Measurements from ENCODE around the gene ARFRP1.
"Not testable (repeated sequence)": the region's sequence is repeated elsewhere in the genome, so short reads cannot be mapped to it uniquely, and the experiment has no call there.

Gene ARFRP1

DNA sequence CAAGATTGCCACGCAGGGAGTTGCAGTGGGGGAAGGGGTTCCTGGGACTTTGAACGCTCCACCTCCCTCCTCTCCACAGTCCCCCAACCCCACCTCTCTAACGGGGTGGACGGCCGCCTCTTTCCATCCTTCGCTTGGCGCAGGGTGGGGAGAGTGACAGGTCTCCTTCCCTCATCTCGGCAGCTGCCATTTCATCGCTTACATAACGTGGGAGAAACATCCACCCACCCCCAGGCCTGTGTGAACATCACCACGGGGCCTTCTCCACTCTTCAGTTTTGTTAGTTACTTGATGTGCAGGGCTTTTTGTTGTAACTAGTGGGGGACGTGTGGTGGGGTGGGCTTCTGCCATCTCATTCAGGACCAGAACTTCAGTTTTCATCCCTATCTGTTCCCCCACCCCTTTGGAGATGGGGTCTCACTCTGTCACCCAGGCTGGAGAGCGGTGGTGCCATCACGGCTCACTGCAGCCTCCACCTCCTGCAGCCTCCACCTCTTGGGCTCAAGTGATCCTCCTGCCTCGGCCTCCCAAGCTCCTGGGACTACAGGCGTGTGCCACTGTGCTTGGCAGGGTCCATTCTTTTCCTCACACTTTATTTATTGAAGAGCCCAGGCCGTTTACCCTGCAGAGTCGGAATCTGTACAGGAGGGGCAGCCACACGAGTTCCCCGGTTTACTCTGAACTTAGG is 32.0 kb downstream of the ARFRP1 start:
- DNase-seq (ENCODE audit: low read depth): no peak

DNA sequence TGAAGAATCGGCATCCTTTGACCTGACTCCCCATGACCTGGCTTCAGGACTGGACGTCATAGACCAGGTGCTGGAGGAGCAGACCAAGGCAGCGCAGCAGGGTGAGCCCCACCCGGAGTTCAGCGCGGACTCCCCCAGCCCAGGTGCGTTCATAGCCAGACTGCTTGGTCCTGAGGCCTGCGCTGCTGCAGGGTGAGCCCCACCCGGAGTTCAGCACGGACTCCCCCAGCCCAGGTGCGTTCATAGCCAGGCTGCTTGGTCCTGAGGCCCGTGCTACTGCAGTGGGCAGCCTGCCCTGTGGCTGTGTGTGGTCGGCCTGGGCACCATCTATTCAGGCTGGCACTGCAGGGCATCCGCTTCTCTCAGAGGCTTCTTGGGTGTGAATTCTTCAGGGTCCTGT is 33.8 kb downstream of the ARFRP1 start:
- DNase-seq (ENCODE audit: low read depth): no peak

DNA sequence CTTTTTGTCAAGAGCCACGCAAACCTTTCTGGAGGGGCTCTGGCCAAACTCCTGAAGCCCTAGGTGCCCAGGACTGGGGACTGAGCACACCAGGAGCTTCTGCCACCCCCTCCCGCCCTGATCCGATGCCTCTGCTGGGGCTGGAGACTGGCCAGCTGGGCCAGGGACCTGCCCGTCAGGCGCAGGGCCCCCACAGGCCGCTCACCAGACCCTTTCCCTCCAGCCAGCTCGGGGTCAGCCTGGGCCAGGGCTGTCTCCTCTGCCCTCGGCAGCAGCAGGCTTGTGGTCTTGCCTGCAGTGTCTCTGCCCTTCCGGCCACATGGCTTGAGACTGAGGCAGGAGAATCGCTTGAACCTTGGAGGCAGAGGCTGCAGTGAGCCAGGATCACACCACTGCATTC is 35.1 kb downstream of the ARFRP1 start:
- no peak for DNase-seq (ENCODE audit: low read depth)

DNA sequence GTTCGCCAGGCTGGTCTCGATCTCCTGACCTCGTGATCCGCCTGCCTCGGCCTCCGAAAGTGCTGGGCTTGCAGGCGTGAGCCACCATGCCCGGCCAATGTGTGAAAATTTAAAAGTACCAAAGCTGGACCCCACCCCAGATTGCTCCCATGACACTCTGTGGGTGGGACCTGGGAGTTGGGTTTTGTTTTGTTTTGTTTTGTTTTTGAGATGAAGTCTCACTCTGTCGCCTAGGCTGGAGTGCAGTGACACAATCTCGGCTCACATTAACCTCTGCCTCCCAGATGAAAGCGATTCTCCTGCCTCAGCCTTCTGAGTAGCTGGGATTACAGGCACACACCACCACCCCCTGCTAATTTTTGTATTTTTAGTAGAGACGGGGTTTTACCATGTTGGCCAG is 36.1 kb downstream of the ARFRP1 start:
- DNase-seq (ENCODE audit: low read depth): not testable (repeated sequence)

DNA sequence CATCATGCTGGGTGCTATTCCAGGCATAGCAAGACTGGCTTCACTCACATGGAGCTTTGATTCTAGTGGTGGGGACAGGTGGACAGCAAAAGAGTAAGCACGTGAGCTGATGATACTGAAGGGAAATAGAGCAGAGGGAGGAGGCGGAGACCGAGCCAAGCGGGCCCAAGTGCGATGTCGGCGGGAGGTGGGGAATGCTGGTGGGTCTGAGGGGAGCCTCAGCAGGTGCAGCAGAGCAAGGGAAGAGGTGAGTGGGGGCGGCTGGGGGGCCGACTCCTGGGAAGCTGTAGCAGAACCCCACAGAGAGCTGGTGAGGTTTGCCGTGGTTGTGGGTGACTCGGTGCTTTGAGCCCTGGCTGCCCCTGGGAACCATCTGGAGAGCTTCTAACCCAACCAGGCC is 39.4 kb downstream of the ARFRP1 start:
- no peak for DNase-seq (ENCODE audit: low read depth)

DNA sequence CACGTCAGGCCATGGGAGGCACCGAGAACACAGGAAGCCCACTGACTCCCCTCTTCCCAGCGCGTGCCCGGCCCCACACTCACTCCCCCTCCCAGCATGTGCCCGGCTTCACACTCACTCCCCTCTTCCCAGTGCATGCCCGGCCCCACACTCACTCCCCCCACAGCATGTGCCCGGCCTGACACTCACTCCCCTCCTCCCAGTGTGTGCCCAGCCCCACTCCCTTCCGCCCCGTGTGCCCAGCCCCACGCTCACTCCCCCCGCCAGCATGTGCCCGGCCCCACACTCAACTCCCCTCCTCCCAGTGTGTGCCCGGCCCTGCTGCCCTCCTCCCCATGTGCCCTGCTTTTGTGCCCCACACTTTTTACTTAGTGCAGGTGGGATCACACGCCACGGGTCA is 39.9 kb downstream of the ARFRP1 start:
- no peak for DNase-seq (ENCODE audit: low read depth)

DNA sequence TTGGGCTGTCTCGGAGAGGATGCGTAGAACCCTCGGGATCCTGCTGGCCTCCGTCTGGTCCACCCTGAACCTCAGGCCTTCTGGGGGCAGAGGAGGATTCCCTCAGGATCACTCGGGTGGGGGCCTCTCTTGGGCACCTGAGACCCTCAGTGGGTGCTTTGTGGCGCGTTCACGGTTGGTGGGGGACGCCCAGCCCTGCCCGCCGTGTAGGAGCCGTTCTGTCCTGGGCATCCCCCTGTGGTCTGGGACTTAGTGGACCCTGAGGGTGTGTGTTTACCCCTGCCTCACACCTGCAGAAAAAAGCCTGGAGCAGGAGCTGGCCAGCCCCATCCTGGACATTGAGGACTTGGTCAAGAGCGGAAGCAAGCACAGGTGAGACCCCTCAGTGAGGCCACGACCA is 42.1 kb downstream of the ARFRP1 start:
- no peak for DNase-seq (ENCODE audit: low read depth)

DNA sequence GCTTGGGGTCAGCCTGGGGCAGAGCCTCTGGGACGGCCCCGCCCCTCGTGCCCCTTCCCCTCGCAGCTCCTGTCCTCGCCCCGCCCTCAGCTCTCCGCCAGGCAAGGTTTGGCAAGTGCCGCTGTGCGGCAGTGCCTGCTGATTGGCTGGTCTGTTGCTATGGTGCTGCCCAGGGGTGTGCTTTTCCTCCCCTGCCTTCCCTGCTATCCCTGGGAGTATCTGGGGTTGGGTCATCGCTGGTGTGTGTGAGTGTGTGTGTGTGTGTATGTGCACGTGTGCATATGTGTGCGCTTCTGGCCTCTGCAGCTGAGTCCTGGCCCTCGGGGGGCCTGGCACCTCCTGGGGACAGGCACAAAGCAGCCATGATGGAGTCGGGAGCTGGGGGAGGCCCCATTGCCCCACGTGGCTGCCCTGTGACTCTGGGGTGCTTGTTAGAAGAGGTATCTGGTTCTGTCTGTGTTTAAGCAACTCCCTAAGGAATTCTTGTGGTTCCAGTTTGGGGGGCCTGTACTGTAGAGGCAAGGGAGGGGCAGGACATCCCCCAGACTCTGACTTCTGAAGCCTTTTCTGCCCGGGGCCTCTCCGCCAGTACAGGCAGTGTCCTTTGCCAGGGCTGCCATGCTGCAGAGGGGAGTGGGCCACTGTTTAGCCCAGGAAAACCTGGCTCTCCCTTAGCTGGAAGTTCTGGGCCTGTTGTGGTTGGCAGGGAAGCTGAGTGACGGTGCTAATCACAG is 42.7 kb downstream of the ARFRP1 start:
- no peak for DNase-seq (ENCODE audit: low read depth)

DNA sequence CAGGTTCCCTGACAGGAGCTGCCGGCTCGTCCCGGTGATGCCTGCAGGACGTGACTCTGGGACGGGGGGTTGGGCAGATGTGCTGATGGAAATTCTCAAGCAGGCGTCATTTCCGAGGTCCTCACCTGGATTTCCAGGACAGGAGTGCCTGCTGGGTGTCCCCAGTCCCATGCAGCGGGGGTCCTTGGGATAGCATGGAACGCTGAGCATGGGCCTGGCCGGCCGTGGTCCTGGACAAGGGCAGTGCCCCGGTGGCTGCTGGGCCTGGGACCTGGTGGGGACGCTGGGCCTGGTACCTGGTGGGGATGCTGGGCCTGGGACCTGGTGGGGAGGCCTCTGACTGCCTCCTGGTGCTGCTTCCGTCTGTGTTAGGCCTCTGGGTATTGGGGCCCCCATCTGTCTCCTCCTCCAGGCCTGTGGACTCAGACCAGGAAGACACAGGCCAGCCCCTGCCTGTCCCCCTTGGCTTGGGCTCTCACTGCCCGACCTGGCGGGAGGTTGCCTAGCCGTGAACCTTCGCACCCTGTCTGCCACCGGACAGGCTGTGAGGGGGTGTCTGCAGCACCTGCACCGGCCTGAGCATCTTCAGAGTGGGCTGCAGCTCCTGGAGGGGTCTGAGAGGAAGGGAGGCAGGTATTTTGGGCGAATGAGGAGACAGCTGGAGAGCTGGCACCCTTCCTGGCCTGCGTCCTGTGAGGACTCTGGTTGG is 43.5 kb downstream of the ARFRP1 start:
- DNase-seq (ENCODE audit: low read depth): no peak

DNA sequence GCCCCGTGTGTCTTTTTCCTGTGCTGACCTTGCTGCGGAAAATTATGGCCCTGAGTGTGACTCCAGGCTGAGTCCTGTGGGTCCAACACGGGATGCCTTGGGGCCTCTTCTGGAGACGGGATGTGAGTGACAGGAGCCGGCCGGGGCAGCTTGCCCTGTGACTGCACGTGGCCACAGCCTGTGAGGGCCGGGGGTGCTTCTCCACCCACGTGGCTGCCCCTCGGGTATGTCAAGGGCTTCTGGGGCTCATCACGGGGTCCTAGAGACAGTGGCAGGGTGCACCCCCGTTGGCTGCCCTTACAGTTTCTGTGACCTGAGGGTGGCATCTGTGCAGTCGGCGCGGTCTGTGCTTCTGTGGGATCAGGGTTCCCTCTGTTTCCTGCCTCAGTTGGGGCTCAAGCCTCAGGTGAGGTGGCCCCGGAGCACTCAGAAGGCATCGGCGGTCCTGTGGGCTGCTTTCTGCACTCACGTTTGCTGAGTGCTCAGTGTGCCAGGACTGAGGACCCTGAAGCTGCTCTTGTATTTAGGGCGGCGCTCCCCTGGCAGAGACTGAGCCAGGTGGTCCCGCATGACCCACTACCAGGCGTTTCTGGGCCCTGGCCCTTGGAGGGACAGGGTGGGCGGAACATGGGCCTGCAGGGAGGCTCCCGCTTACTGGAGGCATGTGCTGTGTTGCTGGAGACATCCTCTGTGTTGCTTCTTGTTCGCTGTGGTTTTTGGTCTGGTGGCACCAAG is 44.3 kb downstream of the ARFRP1 start:
- DNase-seq (ENCODE audit: low read depth): no peak

DNA sequence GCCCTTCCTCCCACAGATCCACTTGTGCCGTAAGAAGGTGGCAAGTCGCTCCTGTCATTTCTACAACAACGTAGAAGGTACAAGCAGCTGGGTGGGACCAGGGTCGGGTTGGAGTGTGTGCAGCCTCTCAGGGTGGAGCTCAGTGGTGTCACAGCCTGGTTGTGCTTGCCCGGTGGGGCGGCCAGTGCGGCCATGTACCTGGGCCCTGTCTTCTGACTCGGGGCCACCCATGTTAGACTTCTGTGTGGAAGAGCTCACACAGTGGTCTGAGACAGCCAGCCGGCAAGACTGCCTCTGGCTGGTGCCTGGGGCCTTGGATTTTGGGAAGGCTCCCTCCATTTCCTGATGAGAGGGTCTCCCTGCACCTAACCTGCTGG is 45.0 kb downstream of the ARFRP1 start:
- DNase-seq (ENCODE audit: low read depth): no peak

DNA sequence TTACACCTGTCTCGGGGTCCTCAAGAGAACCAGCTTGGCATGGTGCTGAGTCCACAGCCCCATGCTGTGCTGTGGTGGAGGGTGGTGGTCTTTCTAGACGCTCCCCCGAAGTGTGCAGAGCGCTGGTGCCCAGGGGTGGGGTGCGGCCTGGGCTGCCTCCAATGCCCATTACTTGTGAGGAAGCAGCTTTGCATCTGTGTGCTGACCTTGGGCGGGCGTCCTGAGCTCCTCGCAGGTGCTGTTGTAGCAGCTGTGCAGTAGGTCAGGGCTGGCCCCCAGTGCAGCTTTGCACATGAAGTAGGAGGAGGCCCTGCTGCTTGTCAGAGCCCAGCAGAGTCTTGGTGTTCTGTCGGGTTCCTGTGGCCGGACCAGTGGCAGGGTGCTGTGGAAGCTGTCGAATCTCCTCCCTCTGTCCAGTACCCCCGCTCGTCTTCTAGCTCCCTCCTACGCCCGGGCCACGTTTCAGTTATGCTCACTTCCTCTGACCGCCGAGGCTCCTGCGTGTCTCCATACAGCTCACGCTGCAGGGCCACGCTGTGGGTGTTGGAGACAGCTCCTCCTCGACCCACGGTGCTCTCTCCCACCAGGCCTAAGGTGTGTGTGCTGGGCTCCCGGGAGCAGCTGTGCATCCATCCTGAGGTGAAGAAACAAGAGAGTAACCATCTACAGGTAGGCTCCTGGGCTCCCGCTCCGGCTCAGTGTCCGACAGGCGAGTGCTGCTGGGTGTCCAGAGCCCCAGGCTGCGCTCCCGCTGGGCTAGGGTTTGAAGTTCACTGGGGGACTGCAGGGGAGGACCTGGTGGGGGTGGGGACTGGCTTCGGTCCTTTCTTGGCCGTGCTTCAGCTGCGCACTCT is 45.6 kb downstream of the ARFRP1 start:
- no peak for DNase-seq (ENCODE audit: low read depth)

DNA sequence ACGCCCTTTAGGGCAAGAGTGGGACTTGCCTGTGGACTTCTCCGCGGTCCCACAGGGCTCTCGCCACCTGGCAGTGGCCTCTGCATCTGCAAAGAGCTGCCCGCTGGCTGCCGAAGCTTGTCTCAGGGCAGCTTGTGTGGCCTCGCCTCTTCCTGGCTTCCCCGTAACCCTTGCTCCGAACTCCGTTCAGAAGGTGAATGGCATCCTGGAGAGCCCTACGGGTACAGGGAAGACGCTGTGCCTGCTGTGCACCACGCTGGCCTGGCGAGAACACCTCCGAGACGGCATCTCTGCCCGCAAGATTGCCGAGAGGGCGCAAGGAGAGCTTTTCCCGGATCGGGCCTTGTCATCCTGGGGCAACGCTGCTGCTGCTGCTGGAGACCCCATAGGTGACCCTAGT is 46.7 kb downstream of the ARFRP1 start:
- no peak for DNase-seq (ENCODE audit: low read depth)

DNA sequence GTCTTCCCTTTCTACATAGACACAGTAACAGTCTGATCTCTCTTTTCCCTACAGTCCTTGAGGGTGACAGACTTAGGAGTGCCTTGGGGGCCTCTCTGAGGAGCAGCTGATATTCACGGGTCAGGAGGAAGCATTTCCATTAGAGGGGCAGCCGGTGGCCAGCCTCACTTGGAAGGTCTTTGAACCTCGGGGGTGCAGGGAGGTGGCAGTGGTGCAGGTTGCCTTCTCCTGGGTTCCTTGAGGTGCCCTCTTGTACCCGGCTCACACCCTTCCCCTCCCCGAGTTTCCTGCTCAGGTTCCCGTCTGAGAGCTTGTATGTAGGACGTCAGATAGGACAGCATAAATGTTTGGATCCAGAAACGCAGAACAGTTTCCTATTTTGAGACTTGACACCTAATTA is 47.2 kb downstream of the ARFRP1 start:
- no peak for DNase-seq (ENCODE audit: low read depth)

DNA sequence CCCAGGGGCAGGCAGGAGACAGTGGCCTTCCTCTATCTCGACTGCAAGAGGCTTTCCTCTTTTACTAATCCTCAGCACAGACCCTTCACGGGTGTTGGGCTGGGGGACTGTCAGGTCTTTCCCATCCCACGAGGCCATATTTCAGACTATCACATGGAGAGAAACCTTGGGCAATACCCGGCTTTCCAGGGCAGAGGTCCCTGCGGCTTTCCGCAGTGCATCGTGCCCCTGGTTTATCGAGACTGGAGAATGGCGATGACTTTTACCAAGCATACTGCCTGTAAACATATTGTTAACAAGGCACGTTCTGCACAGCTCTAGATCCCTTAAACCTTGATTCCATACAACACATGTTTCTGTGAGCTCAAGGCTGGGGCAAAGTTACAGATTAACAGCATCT is 47.6 kb downstream of the ARFRP1 start:
- DNase-seq (ENCODE audit: low read depth): not testable (repeated sequence)

DNA sequence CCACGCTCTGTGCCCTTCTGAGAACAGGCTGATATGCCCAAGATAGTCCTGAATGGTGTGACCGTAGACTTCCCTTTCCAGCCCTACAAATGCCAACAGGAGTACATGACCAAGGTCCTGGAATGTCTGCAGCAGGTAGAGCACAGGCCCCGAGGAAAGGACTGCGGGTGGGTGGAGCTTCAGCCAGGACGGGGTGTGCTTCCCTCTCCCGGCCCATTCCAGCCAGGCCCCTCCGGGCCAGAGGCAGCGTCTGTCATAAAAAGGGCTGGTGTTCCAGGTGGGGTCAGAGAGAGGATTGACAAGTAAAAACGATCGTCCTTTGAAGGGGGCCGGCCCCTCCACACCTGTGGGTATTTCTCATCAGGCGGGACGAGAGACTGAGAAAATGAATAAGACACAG is 48.4 kb downstream of the ARFRP1 start:
- DNase-seq (ENCODE audit: low read depth): no peak

DNA sequence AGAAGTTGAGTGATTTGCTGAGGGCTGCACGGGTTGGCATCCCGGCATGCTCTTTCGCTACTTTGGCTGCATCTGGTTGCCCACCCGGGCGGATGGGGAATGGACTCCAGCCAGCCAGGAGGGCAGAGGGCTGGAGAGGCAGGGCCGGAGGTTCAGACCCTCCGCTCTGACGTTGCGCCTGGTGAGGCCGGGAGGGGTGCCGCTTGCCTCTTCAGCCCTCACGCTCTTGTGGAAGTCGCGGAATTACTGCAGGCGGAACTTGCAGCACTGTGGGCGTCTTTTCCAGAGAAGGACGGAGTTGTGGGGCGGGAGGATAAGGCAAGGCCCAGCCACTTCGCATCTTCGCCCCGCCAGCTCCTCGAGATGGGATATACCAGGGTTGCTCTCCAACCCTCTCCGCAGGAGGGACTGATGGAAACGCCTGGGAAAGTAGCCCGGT is 49.0 kb downstream of the ARFRP1 start:
- peak; percentile 44 for DNase-seq (ENCODE audit: low read depth)

DNA sequence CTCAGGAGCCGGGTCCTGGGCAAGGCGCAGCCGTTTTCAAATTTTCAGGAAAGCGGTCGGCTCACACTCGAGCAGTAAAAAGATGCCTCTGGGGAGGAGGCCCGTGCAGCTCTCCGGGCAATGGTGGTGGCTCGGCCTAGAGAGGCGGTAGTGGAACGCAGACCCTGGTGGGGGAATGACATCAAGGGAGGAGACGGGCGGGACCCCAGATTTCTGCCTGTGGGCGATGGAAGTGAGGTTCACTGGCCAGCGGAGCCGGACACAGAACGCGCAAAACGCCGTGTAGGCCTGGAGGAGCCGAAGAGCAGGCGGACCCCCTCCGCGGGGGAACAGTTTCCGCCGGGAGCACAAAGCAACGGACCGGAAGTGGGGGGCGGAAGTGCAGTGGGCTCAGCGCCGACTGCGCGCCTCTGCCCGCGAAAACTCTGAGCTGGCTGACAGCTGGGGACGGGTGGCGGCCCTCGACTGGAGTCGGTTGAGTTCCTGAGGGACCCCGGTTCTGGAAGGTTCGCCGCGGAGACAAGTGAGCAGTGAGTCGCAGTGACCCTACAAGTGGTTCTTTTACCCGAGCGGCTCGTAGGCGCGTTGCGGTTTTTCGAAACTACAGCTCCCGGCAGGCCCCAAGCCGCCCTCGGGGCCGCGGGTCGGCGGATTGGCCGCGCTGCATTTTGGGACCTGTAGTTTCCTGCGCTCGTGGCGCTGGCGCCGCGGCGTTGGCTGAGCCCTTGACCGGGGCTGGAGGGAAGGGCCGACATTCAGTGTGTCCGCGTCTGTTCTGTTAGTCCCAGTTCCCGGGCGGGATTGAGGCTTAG is 49.6 kb downstream of the ARFRP1 start, which contains the start of gene RTEL1:
Gene RTEL1 (plus strand): TSS at position 376 of the 812 bp plus-strand sequence. CDS start 1,091 bp downstream, outside the sequence.
- peak; percentile 82 for DNase-seq (ENCODE audit: low read depth)

DNA sequence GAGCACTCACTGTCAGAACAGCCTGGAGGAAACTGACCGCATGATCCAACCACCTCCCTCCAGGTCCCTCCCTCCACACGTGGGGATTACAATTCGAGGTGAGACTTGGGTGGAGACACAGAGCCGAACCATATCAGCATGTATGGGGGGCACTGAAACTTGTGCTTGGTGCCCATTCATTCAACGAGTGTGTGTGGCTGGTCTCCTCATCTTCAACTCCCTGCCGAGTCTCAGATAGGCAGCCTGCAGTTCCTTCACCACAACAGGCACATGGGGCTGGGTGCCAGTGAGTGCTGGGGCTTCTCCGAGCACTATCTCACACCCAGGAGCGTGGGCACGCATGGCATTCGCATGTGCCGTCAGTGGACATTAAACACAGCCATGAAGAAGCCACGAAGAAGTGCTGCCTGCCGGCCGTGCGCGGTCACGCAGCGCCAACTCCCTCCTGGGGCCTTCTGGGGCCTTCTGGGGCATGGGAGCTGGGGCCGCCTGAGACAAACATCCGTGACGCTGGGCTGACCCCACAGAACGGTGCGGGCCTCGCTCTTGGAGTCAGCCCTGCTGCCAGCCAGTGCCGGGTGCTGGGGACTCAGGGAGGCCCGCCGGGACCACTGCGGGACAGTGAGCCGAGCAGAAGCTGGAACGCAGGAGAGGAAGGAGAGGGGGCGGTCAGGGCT is 50.4 kb downstream of the ARFRP1 start:
- DNase-seq (ENCODE audit: low read depth): no peak

DNA sequence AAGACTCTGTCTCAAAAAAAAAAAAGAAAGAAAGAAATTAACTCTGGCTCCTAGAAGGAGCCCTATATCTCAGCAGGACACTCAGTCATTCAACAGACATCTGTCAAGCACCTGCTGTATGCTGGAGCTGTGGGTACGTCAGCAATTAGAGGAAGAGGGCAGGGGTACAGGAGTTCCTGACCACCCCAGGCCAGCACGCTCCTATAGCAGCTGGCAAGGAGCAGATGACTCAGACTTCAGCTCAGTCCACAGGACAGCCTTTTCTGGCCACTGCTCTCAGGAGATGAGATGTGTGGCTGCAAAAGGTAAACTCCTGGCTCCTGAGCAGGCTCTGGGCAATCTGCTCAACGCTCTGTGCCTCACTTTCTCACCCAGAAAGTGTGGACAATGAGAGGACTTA is 51.3 kb downstream of the ARFRP1 start:
- no peak for DNase-seq (ENCODE audit: low read depth)

Data from CMK (cell line).